GM12878 (cell line): ENCODE measurements around the gene CCL25. TPM values are rescaled to one million over a fixed set of nuclear protein-coding genes. Genes with fewer than 3 reads are reported as not detected.

Experiments
- ATAC-seq: fragments of 200-7000 bp; cut with Tn5 transposase; 3 replicates; pipeline ENCODE4 v1.9.1; 2020; ENCODE audit warnings: mild to moderate bottlenecking, moderate library complexity
- BruUV-seq: library from RNA; stranded (reverse); fragments of 400-500 nt; replicated peaks from 2 replicates; lab custom pipeline; 2021; lab: Mats Ljungman, UMichigan
- CTCF ChIA-PET: fragments of 300-600 bp; sonication (Branson Sonifier 250); formaldehyde crosslinking; extraction: SDS; loops from one replicate; lab custom pipeline; 2021; ENCODE audit warnings: inconsistent platforms; lab: Yijun Ruan, JAX
- POLR2A ChIA-PET: fragments of 350-600 bp; formaldehyde crosslinking; extraction: SDS; loops from one replicate; lab custom pipeline; 2021; ENCODE audit warnings: inconsistent platforms; lab: Charles Lee
- RAD21 ChIA-PET: fragments of 300-600 bp; sonication (Branson Sonifier 250); formaldehyde crosslinking; loops from one replicate; lab custom pipeline; 2023; ENCODE audit warnings: antibody characterized with exemption; ENCODE audit not compliant: unreplicated experiment; lab: Charles Lee
- SMC1A ChIA-PET: fragments of 300-600 bp; sonication (Branson Sonifier 250); formaldehyde crosslinking; loops from one replicate; lab custom pipeline; 2023; ENCODE audit not compliant: unreplicated experiment, uncharacterized antibody; lab: Charles Lee
- DNase-seq: peaks from one replicate; pipeline ENCODE4 v3.0.0-alpha.2; 2011; ENCODE audit warnings: low read depth, low spot score
- FAIRE-seq: peaks from 3 replicates; lab custom pipeline; 2011; peaks lifted over from hg19 to GRCh38; lab: Jason Lieb, UNC
- H2AFZ ChIP-seq: 2 replicates; pipeline ENCODE4 v1.6.0; 2011; ENCODE audit warnings: low read depth, low read length, control low read depth; ENCODE audit not compliant: control insufficient read depth
- H3K27ac ChIP-seq: 2 replicates; pipeline ENCODE4 v1.5.1; 2011; ENCODE audit warnings: control low read depth; ENCODE audit not compliant: control insufficient read depth, insufficient read depth
- H3K27me3 ChIP-seq, 2 experiments: replicated peaks in 1 of 2; 2 replicates each; pipeline versions ENCODE4 v1.6.0 to v1.6.1; 2011; ENCODE audit warnings: low read length in 1 of 2; ENCODE audit not compliant: control insufficient read depth in 2 of 2, insufficient read depth in 2 of 2
- H3K36me3 ChIP-seq, 2 experiments: 2 replicates each; pipeline ENCODE4 v1.5.1; 2011; ENCODE audit warnings: low read length in 1 of 2; ENCODE audit not compliant: control insufficient read depth in 2 of 2, insufficient read depth in 2 of 2
- H3K4me1 ChIP-seq: 2 replicates; pipeline ENCODE4 v1.6.1; 2011; ENCODE audit warnings: mild to moderate bottlenecking, low read length, moderate library complexity, mixed read lengths; ENCODE audit not compliant: control insufficient read depth, insufficient read depth
- H3K4me2 ChIP-seq: 2 replicates; pipeline ENCODE4 v1.6.0; 2011; ENCODE audit warnings: control low read depth; ENCODE audit not compliant: control insufficient read depth, insufficient read depth
- H3K4me3 ChIP-seq: fragments of 200-600 bp; sonication (generic); 2 replicates; pipeline ENCODE4 v1.5.1; 2016
- H3K79me2 ChIP-seq: 2 replicates; pipeline ENCODE4 v1.6.0; 2011; ENCODE audit warnings: low read length; ENCODE audit not compliant: control insufficient read depth, insufficient read depth
- H3K9ac ChIP-seq: 2 replicates; pipeline ENCODE4 v1.8.0; 2011; ENCODE audit warnings: low read length, control low read depth, mixed read lengths; ENCODE audit not compliant: control insufficient read depth, insufficient read depth
- H3K9me3 ChIP-seq: replicated peaks from 3 replicates; pipeline ENCODE4 v1.5.1; 2011; ENCODE audit warnings: mild to moderate bottlenecking, low read length; ENCODE audit not compliant: control insufficient read depth, insufficient read depth
- H4K20me1 ChIP-seq: 2 replicates; pipeline ENCODE4 v1.6.0; 2011; ENCODE audit not compliant: control insufficient read depth, insufficient read depth
- LARP7 ChIP-seq: fragments of 450-650 bp; IDR thresholded peaks from 2 replicates; pipeline ENCODE4 v1.6.1; 2017; ENCODE audit warnings: mild to moderate bottlenecking
- RCOR1 ChIP-seq: conservative IDR thresholded peaks from 2 replicates; pipeline ENCODE4 v1.6.1; 2012; ENCODE audit warnings: low read depth, low read length, improper control_type of control experiment
- SMAD5 ChIP-seq: IDR thresholded peaks from 2 replicates; pipeline ENCODE4 v1.6.1; 2016; ENCODE audit warnings: antibody characterized with exemption, low read depth
- SUZ12 ChIP-seq: fragments of 200-600 bp; sonication (generic); IDR thresholded peaks from one replicate; pipeline ENCODE4 v1.6.1; 2018; ENCODE audit warnings: antibody characterized with exemption, mild to moderate bottlenecking; ENCODE audit not compliant: unreplicated experiment
- WRNIP1 ChIP-seq: IDR thresholded peaks from 2 replicates; pipeline ENCODE4 v1.6.1; 2011; ENCODE audit warnings: low read depth, low read length, improper control_type of control experiment, borderline replicate concordance
- WGBS: methylation state at CpG from one replicate; pipeline ENCODE4 v1.1.6; 2016; ENCODE audit warnings: low lambda C conversion rate; ENCODE audit not compliant: insufficient replicate concordance, insufficient coverage; ENCODE audit errors: missing lambda C conversion rate; 5-methylcytosine and 5-hydroxymethylcytosine counted together
- in situ Hi-C: fragments of 300-500 bp; cut with MboI; formaldehyde crosslinking; loops from 9 replicates; pipeline ENCODE4 v1.14.3; 2018; ENCODE audit warnings: mixed read lengths
- intact Hi-C: fragments of 100-400 bp; cut with micrococcal nuclease; formaldehyde crosslinking; loops from one replicate; pipeline ENCODE4 v1.14.2; 2022; ENCODE audit not compliant: unreplicated experiment
- polyA plus RNA-seq, 11 experiments: library from polyadenylated mRNA; depleted of rRNA in 4 of 11; unstranded in 6 of 11; stranded (reverse) in 5 of 11; fragments of >200 nt; fragmentation: Nextera tagmentation in 4 of 11; fragmentation: Illumina TruSeq in 1 of 11; extraction: Ambion mirVana in 4 of 11; extraction: Trizol in 1 of 11; gene quantifications; 1 replicate in 1 of 11; 2 replicates in 10 of 11; pipeline versions ENCODE4 v1.2.1 to v1.2.3, GENCODE V29; 2011 to 2016; ENCODE audit warnings: inconsistent platforms in 2 of 11, missing spikeins in 2 of 11, low read depth in 1 of 11
- total RNA-seq, 4 experiments: library from RNA; depleted of rRNA in 3 of 4; stranded (reverse); fragments of >200 nt in 3 of 4; fragmentation: Illumina TruSeq in 1 of 4; extraction: Trizol in 1 of 4; gene quantifications; 2 replicates each; pipeline versions ENCODE4 v1.2.1 to v1.2.3, GENCODE V29; 2013 to 2021
- TF ChIP-seq, protein P1 (sequence below): IDR thresholded peaks from 2 replicates; pipeline ENCODE4 v1.6.1; 2011; ENCODE audit warnings: borderline replicate concordance, low read depth, mild to moderate bottlenecking, moderate library complexity, mixed read lengths, low read length; ENCODE audit not compliant: insufficient read depth; ENCODE audit errors: extremely low read length
- TF ChIP-seq, protein P2 (sequence below): fragments of 450-650 bp; conservative IDR thresholded peaks from 2 replicates; pipeline ENCODE4 v1.6.1; 2017; ENCODE audit warnings: mild to moderate bottlenecking, moderate library complexity

The CCL25 gene
- total and polyA plus RNA-seq, 10 of the 15 experiments (the other 5 are each of a cell fraction or from before 2014, with no cell fraction given), result 0.53 to 12.0 (median 8.3) TPM

DNA sequence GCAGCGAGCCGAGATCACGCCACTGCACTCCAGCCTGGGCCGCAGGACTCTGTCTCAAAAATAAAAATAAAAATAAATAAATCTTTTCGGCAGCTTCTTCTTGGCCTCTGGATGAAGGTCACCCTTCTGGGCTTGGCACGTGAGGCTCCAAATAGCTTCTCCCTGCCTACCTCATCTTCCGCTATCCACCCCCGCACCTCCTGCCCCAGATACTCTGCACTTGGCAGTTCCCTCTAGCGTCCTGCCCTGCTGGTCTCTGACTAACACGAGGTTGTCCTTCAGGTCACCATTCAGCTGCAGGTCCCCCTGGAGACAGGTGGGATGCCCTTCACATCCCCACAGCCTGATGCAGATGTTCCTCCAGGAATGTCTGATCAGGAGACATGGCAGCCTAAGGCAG, 8.5 kb upstream of the CCL25 start:
- Histone ChIP-seq H3K4me1 (0 out of 2 replicates have a peak, but pooled peaks cover 2% of the 10 kb centered on the region), H3K9me3 (no peaks in the 10 kb centered on the region)
- in situ Hi-C loops, result no loop called here
- intact Hi-C loops, result no loop called here
- FAIRE-seq, result no peak
- TF ChIP-seq, protein P1, sequence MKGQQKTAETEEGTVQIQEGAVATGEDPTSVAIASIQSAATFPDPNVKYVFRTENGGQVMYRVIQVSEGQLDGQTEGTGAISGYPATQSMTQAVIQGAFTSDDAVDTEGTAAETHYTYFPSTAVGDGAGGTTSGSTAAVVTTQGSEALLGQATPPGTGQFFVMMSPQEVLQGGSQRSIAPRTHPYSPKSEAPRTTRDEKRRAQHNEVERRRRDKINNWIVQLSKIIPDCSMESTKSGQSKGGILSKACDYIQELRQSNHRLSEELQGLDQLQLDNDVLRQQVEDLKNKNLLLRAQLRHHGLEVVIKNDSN, result no peak
- TF ChIP-seq LARP7 (no peak), SMAD5 (no peak), RCOR1 (no peak), SUZ12 (no peak), WRNIP1 (no peak)
- TF ChIP-seq, protein P2, sequence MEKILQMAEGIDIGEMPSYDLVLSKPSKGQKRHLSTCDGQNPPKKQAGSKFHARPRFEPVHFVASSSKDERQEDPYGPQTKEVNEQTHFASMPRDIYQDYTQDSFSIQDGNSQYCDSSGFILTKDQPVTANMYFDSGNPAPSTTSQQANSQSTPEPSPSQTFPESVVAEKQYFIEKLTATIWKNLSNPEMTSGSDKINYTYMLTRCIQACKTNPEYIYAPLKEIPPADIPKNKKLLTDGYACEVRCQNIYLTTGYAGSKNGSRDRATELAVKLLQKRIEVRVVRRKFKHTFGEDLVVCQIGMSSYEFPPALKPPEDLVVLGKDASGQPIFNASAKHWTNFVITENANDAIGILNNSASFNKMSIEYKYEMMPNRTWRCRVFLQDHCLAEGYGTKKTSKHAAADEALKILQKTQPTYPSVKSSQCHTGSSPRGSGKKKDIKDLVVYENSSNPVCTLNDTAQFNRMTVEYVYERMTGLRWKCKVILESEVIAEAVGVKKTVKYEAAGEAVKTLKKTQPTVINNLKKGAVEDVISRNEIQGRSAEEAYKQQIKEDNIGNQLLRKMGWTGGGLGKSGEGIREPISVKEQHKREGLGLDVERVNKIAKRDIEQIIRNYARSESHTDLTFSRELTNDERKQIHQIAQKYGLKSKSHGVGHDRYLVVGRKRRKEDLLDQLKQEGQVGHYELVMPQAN, result no peak
- TF ChIP-seq, all 136 proteins: peak for 0
- BruUV-seq, result no TSS peak
- SMC1A ChIA-PET, result no interaction called here
- RAD21 ChIA-PET, result no interaction called here
- H3K27ac ChIP-seq, result no peak overlapping the region
- H4K20me1 ChIP-seq, result no peaks in the 10 kb centered on the region
- H3K36me3 ChIP-seq, result no peaks in the 10 kb centered on the region
- POLR2A ChIA-PET, result no interaction called here
- H2AFZ ChIP-seq, result no peak overlapping the region
- H3K4me2 ChIP-seq, result no peak overlapping the region
- no peak for ATAC-seq
- no peaks in the 10 kb centered on the region for H3K79me2 ChIP-seq
- no peak for DNase-seq
- H3K4me3 ChIP-seq, result no peak overlapping the region
- no peak overlapping the region for H3K9ac ChIP-seq
- H3K27me3 ChIP-seq, result no peaks in the 10 kb centered on the region
- WGBS, result 67% methylated on average over 10 of the region's 10 CpGs
- CTCF ChIA-PET, result no interaction called here
